PC-3 (cell line): ENCODE data around the gene RCOR1.

Experiments
- EZH2 ChIP-seq: fragments of 300-600 bp; sonication (generic); IDR thresholded peaks from one replicate; pipeline ENCODE4 v1.6.1; 2017; ENCODE audit warnings: antibody characterized with exemption, mild to moderate bottlenecking, low read length; ENCODE audit not compliant: unreplicated experiment
- TF ChIP-seq, protein P1 (sequence below): fragments of 300-600 bp; sonication (generic); conservative IDR thresholded peaks from 2 replicates; pipeline ENCODE4 v1.5.1; 2017; ENCODE audit warnings: antibody characterized with exemption, low read depth, mild to moderate bottlenecking, low read length

DNA sequence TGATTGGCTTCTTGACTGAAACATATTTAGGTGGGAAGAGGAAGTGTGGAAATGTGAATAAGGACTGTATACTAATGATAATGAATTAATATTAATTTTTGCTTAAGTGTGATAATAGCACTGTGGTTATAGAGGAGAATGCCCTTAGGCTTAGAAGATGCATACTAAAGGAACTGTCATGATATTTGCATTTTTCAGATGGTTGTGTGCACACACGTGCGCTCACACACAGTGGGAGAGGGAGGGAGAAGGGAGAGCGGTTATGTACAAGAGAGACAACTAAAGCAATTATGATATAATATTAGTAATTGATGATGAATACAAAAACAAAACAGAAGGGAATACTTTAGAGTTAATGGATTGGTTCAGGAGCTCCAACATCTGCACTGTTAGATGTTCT lies 54.2 kb downstream of the RCOR1 start:
- TF ChIP-seq, protein P1, sequence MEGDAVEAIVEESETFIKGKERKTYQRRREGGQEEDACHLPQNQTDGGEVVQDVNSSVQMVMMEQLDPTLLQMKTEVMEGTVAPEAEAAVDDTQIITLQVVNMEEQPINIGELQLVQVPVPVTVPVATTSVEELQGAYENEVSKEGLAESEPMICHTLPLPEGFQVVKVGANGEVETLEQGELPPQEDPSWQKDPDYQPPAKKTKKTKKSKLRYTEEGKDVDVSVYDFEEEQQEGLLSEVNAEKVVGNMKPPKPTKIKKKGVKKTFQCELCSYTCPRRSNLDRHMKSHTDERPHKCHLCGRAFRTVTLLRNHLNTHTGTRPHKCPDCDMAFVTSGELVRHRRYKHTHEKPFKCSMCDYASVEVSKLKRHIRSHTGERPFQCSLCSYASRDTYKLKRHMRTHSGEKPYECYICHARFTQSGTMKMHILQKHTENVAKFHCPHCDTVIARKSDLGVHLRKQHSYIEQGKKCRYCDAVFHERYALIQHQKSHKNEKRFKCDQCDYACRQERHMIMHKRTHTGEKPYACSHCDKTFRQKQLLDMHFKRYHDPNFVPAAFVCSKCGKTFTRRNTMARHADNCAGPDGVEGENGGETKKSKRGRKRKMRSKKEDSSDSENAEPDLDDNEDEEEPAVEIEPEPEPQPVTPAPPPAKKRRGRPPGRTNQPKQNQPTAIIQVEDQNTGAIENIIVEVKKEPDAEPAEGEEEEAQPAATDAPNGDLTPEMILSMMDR, result no peak
- no peak for TF ChIP-seq EZH2
